ES-I3 (cell line): Measurements from ENCODE around the gene GNPTG.

Experiments
- H3K36me3 ChIP-seq: 2 replicates; pipeline ENCODE4 v1.6.1; 2013; ENCODE audit warnings: mild to moderate bottlenecking, low read length, control low read depth, moderate library complexity; ENCODE audit not compliant: insufficient read depth
- H3K4me1 ChIP-seq: 2 replicates; pipeline ENCODE4 v1.6.1; 2013; ENCODE audit warnings: mild to moderate bottlenecking, control low read depth, low read length; ENCODE audit not compliant: insufficient read depth
- H3K9ac ChIP-seq: 2 replicates; pipeline ENCODE4 v1.6.1; 2013; ENCODE audit warnings: low read depth, mild to moderate bottlenecking, low read length, moderate library complexity
- H3K9me3 ChIP-seq: 2 replicates; pipeline ENCODE4 v1.6.1; 2013; ENCODE audit warnings: mild to moderate bottlenecking, low read length, moderate library complexity; ENCODE audit not compliant: control insufficient read depth, insufficient read depth

The GNPTG gene

DNA sequence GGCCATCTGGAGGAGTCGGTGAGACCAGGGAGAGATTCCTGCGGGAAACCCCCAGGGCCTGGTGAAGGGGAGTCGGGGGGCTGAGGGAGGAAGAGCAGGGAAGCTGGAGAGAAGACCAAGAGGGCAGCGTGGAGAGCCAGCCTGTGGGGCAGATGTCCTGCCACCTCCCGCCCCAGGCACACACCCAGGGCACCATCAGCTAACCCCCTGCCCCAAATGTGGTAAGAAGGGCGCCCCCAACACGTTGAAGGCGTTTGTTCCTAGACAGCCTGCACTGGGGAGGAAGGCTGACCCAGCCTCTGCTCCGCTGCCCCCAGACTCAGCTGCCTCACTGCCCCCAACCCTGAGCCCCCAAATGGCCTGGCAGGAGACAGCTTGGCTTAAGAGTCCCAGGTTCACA lies 17.0 kb upstream of the GNPTG start:
- Histone ChIP-seq H3K9me3 (no peaks in the 10 kb centered on the region), H3K36me3 (no peaks in the 10 kb centered on the region), H3K4me1 (no peaks in the 10 kb centered on the region; the same call in 1 of the 2 replicates), H3K9ac (no peak overlapping the region; the same call in 1 of the 2 replicates)

DNA sequence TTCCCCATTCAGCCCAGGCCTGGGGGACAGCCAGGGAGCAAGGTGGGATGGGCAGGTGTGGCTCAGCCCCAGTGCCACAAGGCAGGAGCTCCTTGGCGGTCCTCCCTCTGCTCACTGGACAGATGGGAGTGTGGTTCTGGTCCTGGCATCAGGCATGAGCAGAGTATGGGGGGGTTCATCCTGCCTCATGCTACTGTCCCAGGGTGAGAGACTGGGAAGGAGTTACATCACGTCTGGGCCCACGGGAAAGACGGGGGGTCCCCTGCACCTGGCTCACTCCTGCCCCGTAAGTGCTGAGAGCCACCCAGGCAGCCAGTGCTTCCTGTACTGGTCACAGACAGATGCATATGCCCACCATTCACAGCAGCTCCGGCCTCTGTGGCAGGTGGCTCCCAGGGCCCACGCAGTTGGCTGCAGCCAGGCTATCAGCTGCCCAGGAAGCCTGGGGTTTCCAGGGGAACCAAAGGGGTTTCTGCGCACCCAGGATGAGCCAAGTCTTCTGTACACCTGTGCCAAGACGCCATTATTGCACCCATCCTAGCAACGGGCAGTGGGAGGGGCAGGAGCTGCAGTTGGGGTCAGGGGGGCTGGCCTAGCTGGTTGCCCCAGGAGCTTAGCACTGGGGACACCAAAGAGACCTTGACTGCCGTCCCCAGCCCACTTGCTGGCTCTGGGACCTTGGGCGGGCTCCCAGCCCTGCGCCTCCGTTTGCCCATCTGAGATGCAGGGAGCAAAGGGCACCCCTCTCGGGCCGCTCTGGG lies 16.3 kb upstream of the GNPTG start:
- Histone ChIP-seq H3K9ac (no peak overlapping the region), H3K4me1 (no peaks in the 10 kb centered on the region; the same call in 1 of the 2 replicates), H3K36me3 (no peaks in the 10 kb centered on the region), H3K9me3 (no peaks in the 10 kb centered on the region)

DNA sequence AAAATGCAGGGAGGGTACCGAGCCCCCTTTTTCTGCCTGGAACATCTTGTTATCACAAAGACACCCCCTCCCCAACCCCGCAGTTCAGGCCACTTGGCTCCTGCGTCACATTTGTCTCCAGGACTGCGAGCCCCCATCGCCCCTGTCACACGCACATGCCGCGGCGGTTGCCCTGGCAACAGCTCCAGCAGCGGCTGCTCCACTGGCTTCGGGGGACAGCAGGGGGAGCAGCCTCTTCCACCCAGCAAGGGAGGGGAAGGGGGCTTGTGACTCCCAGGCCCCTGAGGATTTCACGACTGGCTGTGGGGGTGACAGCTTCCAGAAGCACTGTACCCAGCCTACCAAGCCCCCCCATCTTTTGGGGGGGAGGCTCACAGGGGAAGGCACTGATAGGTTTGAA lies 15.7 kb upstream of the GNPTG start:
- no peaks in the 10 kb centered on the region for H3K36me3 ChIP-seq
- H3K4me1 ChIP-seq = no peaks in the 10 kb centered on the region; the same call in 1 of the 2 replicates
- no peaks in the 10 kb centered on the region for H3K9me3 ChIP-seq
- no peak overlapping the region for H3K9ac ChIP-seq

GRCh38 chr16:1336619-1337018 lies 15.1 kb upstream of the GNPTG start:
- no peaks in the 10 kb centered on the region for H3K9me3 ChIP-seq
- no peak overlapping the region for H3K9ac ChIP-seq
- H3K4me1 ChIP-seq = no peaks in the 10 kb centered on the region; the same call in 1 of the 2 replicates
- H3K36me3 ChIP-seq = no peaks in the 10 kb centered on the region

GRCh38 chr16:1337486-1337885 lies 14.2 kb upstream of the GNPTG start:
- no peaks in the 10 kb centered on the region for H3K9me3 ChIP-seq
- no peaks in the 10 kb centered on the region for H3K36me3 ChIP-seq
- H3K9ac ChIP-seq = no peak overlapping the region
- H3K4me1 ChIP-seq = no peaks in the 10 kb centered on the region; the same call in 1 of the 2 replicates

DNA sequence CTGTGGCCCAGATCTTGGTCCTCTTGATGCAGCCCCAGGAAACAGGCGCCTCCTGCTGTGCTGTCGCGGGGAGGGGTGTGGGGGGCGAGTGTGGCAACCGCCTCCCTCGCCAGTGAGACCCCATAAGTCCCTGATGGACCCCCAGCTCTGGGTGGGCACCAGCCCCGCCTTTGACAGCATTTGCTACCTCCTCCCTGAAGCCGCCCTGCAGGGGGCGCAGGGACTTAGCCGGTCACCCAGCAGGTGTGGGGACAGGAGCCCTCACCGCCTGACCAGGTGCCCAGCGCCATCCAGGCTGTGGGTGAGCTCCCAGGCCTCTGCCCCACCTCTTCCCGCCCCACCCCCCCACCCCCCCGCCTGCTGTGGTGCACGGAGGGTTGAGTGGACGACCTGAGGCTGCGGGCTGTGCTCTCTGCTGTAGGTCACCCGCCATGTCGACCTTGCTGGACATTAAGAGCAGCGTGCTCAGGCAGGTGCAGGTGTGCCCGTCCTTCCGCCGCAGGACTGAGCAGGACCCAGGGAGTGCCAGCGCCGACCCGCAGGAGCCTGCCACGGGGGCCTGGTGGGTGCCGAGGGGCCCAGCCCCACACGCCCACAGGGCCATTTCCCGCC lies 13.5 kb upstream of the GNPTG start:
- H3K9ac ChIP-seq = no peak overlapping the region
- no peaks in the 10 kb centered on the region for H3K36me3 ChIP-seq
- no peaks in the 10 kb centered on the region; the same call in 1 of the 2 replicates for H3K4me1 ChIP-seq
- no peaks in the 10 kb centered on the region for H3K9me3 ChIP-seq

- Histone ChIP-seq H3K9ac (no peak overlapping the region), H3K9me3 (no peaks in the 10 kb centered on the region), H3K4me1 (no peaks in the 10 kb centered on the region; the same call in 1 of the 2 replicates), H3K36me3 (no peaks in the 10 kb centered on the region)
Measured at GRCh38 chr16:1338855-1339675, 12.7 kb upstream of the GNPTG start.

- Histone ChIP-seq H3K9me3 (no peaks in the 10 kb centered on the region), H3K36me3 (no peaks in the 10 kb centered on the region), H3K4me1 (no peaks in the 10 kb centered on the region; the same call in 1 of the 2 replicates), H3K9ac (no peak overlapping the region)
Measured at GRCh38 chr16:1340730-1341494, 10.8 kb upstream of the GNPTG start.

GRCh38 chr16:1341495-1342420 lies 10.0 kb upstream of the GNPTG start:
- no peaks in the 10 kb centered on the region; the same call in 1 of the 2 replicates for H3K4me1 ChIP-seq
- no peaks in the 10 kb centered on the region for H3K36me3 ChIP-seq
- H3K9me3 ChIP-seq = no peaks in the 10 kb centered on the region
- H3K9ac ChIP-seq = no peak overlapping the region

DNA sequence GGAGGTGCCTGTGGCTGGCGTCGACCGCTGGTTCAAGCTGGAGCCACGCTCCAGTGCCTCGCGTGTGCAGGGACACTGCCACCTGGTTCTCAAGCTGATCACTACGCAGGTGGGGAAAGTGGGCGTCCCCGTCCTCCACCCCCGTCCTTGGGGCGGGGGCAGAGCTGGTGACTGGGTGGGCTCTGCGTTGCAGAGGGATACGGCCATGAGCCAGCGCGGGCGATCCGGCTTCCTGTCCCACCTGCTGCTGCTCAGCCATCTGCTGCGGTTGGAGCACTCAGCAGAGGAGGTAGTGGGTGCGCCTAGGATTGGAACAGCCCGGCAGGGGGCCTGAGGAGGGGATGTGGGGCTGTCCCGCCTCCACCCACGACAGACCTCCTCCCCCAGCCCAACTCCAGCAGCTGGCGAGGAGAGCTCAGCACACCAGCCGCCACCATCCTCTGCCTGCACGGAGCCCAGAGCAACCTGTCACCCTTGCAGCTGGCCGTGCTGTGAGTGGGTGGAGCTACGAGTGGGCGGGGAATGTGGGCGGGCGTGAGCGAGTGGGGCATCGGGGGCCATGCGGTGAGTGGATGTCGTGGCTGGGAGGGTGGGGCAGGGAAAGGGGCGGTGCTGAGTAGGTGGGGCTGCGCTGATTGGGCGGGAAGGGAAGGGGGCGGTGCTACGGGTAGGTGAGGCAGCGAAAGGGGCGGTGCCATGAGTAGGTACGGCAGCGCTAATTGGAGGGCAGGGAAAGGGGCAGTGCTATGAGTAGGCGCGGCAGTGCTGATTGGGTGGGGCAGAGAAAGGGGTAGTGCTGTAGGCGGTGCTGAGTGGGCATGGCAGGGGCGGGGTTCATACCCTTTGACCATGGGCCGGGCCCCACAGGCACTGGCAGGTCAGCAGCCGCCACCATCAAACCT lies 9.0 kb upstream of the GNPTG start:
- H3K9ac ChIP-seq = peak overlapping the region; percentile 30; the same call in 1 of the 2 replicates
- no peaks in the 10 kb centered on the region for H3K36me3 ChIP-seq
- no peaks in the 10 kb centered on the region; the same call in 1 of the 2 replicates for H3K4me1 ChIP-seq
- H3K9me3 ChIP-seq = no peaks in the 10 kb centered on the region

DNA sequence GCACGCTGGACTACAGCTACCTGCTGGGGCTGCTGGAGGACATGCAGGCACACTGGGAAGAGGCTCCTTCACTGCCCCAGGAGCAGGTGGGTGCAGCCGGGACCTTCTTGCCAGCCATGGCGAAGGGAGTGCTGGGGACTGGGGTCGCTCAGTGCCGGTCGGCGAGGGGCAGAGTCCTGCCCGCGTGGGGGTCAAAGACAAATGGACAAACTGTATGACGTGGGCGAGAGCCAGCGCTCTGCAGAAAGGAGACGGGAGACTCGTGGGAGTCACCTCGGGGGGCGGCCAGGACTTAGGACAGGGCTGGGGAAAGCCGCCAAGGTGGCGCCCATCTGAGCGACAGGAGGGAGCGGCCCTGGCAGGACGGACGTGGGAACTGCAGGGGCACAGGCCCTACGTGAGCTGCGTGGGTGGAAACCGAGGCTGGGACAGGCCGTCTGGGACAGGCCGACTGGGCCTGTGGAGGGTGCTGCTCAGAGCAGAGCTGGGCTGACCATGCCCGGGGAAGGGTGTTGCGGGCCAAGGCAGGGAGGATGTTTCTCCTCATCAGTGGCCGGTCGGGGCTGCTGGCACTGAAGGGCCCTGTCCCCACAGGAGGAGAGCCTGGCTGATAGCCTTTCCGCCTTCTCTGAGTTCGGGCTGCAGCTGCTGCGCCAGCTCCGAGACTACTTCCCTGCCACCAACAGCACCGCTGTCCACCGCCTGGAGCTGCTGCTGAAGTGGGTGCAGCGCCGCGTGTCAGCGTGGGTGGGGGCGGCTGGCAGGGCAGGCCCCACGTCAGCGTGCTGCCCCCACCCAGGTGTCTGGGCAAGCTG lies 8.1 kb upstream of the GNPTG start:
- Histone ChIP-seq H3K4me1 (no peaks in the 10 kb centered on the region; the same call in 1 of the 2 replicates), H3K36me3 (no peaks in the 10 kb centered on the region), H3K9ac (peak overlapping the region; percentile 30; the same call in 1 of the 2 replicates), H3K9me3 (no peaks in the 10 kb centered on the region)

- Histone ChIP-seq H3K9ac (no peak overlapping the region), H3K36me3 (no peaks in the 10 kb centered on the region), H3K9me3 (no peaks in the 10 kb centered on the region), H3K4me1 (no peaks in the 10 kb centered on the region; the same call in 1 of the 2 replicates)
Measured at GRCh38 chr16:1344499-1344898, 7.2 kb upstream of the GNPTG start.
